Keratinocyte (primary cell): Measurements from ENCODE around the gene FAM107B. TPM values are rescaled to one million over a fixed set of nuclear protein-coding genes. Genes with fewer than 3 reads are reported as not detected.

ENCODE experiments used
- DNase-seq: peaks from one replicate; pipeline ENCODE4 v3.0.0-alpha.2; 2011; ENCODE audit warnings: low read depth, missing footprints, low spot score
- FAIRE-seq: peaks from 2 replicates; lab custom pipeline; 2011; peaks lifted over from hg19 to GRCh38; lab: Jason Lieb, UNC
- H2AFZ ChIP-seq: 2 replicates; pipeline ENCODE4 v1.6.0; 2012; ENCODE audit warnings: low read length, control low read depth, inconsistent platforms; ENCODE audit not compliant: control insufficient read depth
- H3K27ac ChIP-seq: 2 replicates; pipeline ENCODE4 v1.5.1; 2011; ENCODE audit warnings: low read length; ENCODE audit not compliant: control insufficient read depth, insufficient read depth
- H3K27me3 ChIP-seq: 3 replicates; pipeline ENCODE4 v1.6.0; 2011; ENCODE audit warnings: low read length; ENCODE audit not compliant: control insufficient read depth, insufficient read depth; ENCODE audit errors: extremely low read depth
- H3K36me3 ChIP-seq, 2 experiments: 2 replicates in 1 of 2; 3 replicates in 1 of 2; pipeline ENCODE4 v1.5.1; 2011; ENCODE audit warnings: low read length in 2 of 2, mild to moderate bottlenecking in 1 of 2; ENCODE audit not compliant: control insufficient read depth in 2 of 2, insufficient read depth in 2 of 2; ENCODE audit errors: extremely low read depth in 1 of 2
- H3K4me1 ChIP-seq: 3 replicates; pipeline ENCODE4 v1.5.1; 2011; ENCODE audit warnings: low read length; ENCODE audit not compliant: control insufficient read depth, insufficient read depth; ENCODE audit errors: extremely low read depth
- H3K4me2 ChIP-seq: 3 replicates; pipeline ENCODE4 v1.6.0; 2011; ENCODE audit warnings: low read depth, low read length; ENCODE audit not compliant: control insufficient read depth, insufficient read depth; ENCODE audit errors: extremely low read depth
- H3K4me3 ChIP-seq, 3 experiments: fragments of 200-600 bp in 1 of 3; sonication (generic) in 1 of 3; 2 replicates in 2 of 3; 3 replicates in 1 of 3; pipeline ENCODE4 v1.5.1; 2011 to 2016; ENCODE audit warnings: low read length in 3 of 3, mild to moderate bottlenecking in 3 of 3, control low read depth in 2 of 3, inconsistent platforms in 1 of 3, low read depth in 1 of 3, mixed read lengths in 1 of 3, mixed run types in 1 of 3, moderate library complexity in 1 of 3; ENCODE audit not compliant: control insufficient read depth in 2 of 3, insufficient read depth in 2 of 3; ENCODE audit errors: extremely low read depth in 1 of 3
- H3K79me2 ChIP-seq: 2 replicates; pipeline ENCODE4 v1.6.0; 2012; ENCODE audit warnings: low read length; ENCODE audit not compliant: control insufficient read depth, insufficient read depth
- H3K9ac ChIP-seq: 3 replicates; pipeline ENCODE4 v1.6.0; 2011; ENCODE audit warnings: low read length; ENCODE audit not compliant: control insufficient read depth, insufficient read depth; ENCODE audit errors: extremely low read depth
- H3K9me1 ChIP-seq: 3 replicates; pipeline ENCODE4 v1.6.0; 2011; ENCODE audit warnings: low read length; ENCODE audit not compliant: control insufficient read depth, insufficient read depth; ENCODE audit errors: extremely low read depth
- H3K9me3 ChIP-seq: 2 replicates; pipeline ENCODE4 v1.5.1; 2012; ENCODE audit warnings: low read depth, low read length; ENCODE audit not compliant: control insufficient read depth
- H4K20me1 ChIP-seq: 3 replicates; pipeline ENCODE4 v1.6.0; 2011; ENCODE audit warnings: low read length; ENCODE audit not compliant: control insufficient read depth, insufficient read depth; ENCODE audit errors: extremely low read depth
- EZH2 ChIP-seq: IDR thresholded peaks from one replicate; pipeline ENCODE4 v1.6.1; 2012; ENCODE audit warnings: inconsistent platforms, mild to moderate bottlenecking, low read length, moderate library complexity
- dilution Hi-C: fragments of 300-500 bp; cut with MboI; formaldehyde crosslinking; loops from one replicate; pipeline ENCODE4 v1.7.0; 2020; ENCODE audit warnings: low sequenced_read_pairs; ENCODE audit not compliant: extremely low pct_ligation_motif_present
- polyA plus RNA-seq, 5 experiments: library from polyadenylated mRNA; depleted of rRNA in 3 of 5; stranded (reverse) in 3 of 5; stranded (forward) in 1 of 5; unstranded in 1 of 5; fragments of >200 nt; gene quantifications; 1 replicate in 1 of 5; 2 replicates in 3 of 5; 3 replicates in 1 of 5; pipeline versions ENCODE4 v1.2.1 to v1.2.3, GENCODE V29; 2011 to 2012; ENCODE audit warnings: missing spikeins in 2 of 5, low read depth in 1 of 5, low replicate concordance in 1 of 5
- TF ChIP-seq, protein P1 (sequence below), 3 experiments: IDR thresholded peaks in 1 of 3; conservative IDR thresholded peaks in 1 of 3; optimal IDR thresholded peaks in 1 of 3; 2 replicates in 2 of 3; 3 replicates in 1 of 3; pipeline versions ENCODE3 to v1.5.1; 2011; ENCODE audit warnings: low read length in 3 of 3, mild to moderate bottlenecking in 3 of 3, moderate library complexity in 2 of 3, control low read depth in 1 of 3, inconsistent platforms in 1 of 3; ENCODE audit not compliant: insufficient read depth in 2 of 3; ENCODE audit errors: extremely low read depth in 1 of 3

FAM107B gene
- polyA plus RNA-seq, 1 donor (not counting 4 experiments of a cell fraction or from before 2014, with no cell fraction given), result 8.7 TPM

DNA sequence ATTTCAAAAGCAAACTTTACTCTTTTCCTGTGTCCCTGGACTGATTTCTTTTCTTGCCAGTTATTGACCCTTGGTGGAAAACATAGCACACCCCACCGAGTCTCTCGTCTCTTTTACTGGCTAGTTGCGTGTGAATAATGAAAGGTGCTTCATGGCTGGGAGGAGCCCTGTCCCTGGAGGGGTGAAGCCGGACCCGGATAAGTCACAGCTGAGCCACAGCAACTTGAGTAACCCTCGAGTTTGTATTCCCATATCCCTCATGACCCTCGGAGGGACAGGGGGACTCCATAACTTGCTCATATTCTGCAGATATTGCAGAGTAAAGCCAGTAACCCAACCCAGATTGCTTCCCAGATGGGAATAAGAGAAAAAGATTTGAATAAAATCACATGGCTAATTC is 296.5 kb downstream of the FAM107B start:
- H3K9ac ChIP-seq, result no peak overlapping the region
- H3K9me3 ChIP-seq, result no peaks in the 10 kb centered on the region
- H3K4me2 ChIP-seq, result no peak overlapping the region
- peaks cover 12% of the 10 kb centered on the region for H3K4me1 ChIP-seq
- FAIRE-seq (no peak), DNase-seq (no peak)
- no peaks in the 10 kb centered on the region for H3K79me2 ChIP-seq
- H3K27ac ChIP-seq, result no peak overlapping the region
- TF ChIP-seq EZH2, result no peak
- TF ChIP-seq, protein P1, sequence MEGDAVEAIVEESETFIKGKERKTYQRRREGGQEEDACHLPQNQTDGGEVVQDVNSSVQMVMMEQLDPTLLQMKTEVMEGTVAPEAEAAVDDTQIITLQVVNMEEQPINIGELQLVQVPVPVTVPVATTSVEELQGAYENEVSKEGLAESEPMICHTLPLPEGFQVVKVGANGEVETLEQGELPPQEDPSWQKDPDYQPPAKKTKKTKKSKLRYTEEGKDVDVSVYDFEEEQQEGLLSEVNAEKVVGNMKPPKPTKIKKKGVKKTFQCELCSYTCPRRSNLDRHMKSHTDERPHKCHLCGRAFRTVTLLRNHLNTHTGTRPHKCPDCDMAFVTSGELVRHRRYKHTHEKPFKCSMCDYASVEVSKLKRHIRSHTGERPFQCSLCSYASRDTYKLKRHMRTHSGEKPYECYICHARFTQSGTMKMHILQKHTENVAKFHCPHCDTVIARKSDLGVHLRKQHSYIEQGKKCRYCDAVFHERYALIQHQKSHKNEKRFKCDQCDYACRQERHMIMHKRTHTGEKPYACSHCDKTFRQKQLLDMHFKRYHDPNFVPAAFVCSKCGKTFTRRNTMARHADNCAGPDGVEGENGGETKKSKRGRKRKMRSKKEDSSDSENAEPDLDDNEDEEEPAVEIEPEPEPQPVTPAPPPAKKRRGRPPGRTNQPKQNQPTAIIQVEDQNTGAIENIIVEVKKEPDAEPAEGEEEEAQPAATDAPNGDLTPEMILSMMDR (optimal IDR thresholded peaks at IDR 0.05 in 1 of 3, IDR thresholded peaks at IDR 0.05 in 1 of 3, conservative IDR thresholded peaks at IDR 0.05 in 1 of 3; ENCODE audit: extremely low read depth in 1 of 3, insufficient read depth in 2 of 3, low read length in 3 of 3), result no peak
- H3K9me1 ChIP-seq, result no peaks in the 10 kb centered on the region
- H3K36me3 ChIP-seq, result no peaks in the 10 kb centered on the region
- H3K27me3 ChIP-seq, result no peaks in the 10 kb centered on the region
- no peak overlapping the region for H2AFZ ChIP-seq
- H3K4me3 ChIP-seq, result no peak overlapping the region
- dilution Hi-C loops, result no loop called here
- no peaks in the 10 kb centered on the region for H4K20me1 ChIP-seq

DNA sequence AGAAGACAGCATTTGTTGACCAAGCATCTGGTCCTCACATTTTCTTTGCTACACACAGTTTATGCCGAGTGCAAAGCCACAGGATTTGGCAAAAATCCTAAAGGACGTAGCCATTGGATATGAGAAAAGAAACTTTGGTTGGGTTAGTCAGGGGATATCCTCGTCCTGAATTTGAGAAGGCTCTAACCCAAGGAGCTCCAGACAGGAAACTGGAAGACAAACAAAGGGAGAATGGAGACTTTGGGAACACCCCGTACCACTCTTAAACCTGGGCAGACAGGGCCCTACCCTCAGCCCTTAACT is 297.3 kb downstream of the FAM107B start:
- Histone ChIP-seq H3K27ac (no peak overlapping the region), H3K9me3 (no peaks in the 10 kb centered on the region), H4K20me1 (no peaks in the 10 kb centered on the region), H3K36me3 (no peaks in the 10 kb centered on the region), H3K27me3 (no peaks in the 10 kb centered on the region), H3K4me2 (no peak overlapping the region), H3K9me1 (no peaks in the 10 kb centered on the region), H2AFZ (no peak overlapping the region), H3K4me1 (peaks cover 12% of the 10 kb centered on the region), H3K9ac (no peak overlapping the region), H3K4me3 (no peak overlapping the region), H3K79me2 (no peaks in the 10 kb centered on the region)
- TF ChIP-seq, protein P1 (optimal IDR thresholded peaks at IDR 0.05 in 1 of 3, IDR thresholded peaks at IDR 0.05 in 1 of 3, conservative IDR thresholded peaks at IDR 0.05 in 1 of 3; ENCODE audit: extremely low read depth in 1 of 3, insufficient read depth in 2 of 3, low read length in 3 of 3), result no peak
- no peak for TF ChIP-seq EZH2
- DNase-seq, result no peak
- dilution Hi-C loops, result no loop called here
- FAIRE-seq, result no peak
